HG03457 (cell line): ENCODE data around the gene RHBDL1.

Experiments used
- ATAC-seq: cut with Tn5 transposase; IDR thresholded peaks from one replicate; pipeline ENCODE4 v1.9.1; 2021; ENCODE audit warnings: moderate number of reproducible peaks; ENCODE audit not compliant: unreplicated experiment

RHBDL1 gene

GRCh38 chr16:652454-653305, 22.8 kb upstream of the RHBDL1 start:
- ATAC-seq, result no peak

- ATAC-seq, result no peak
Observed at GRCh38 chr16:654034-654433, 21.4 kb upstream of the RHBDL1 start.

GRCh38 chr16:657487-657886, 18.0 kb upstream of the RHBDL1 start:
- no peak for ATAC-seq

GRCh38 chr16:658679-659571, 16.5 kb upstream of the RHBDL1 start:
- ATAC-seq, result no peak

- no peak for ATAC-seq
Observed at GRCh38 chr16:659618-660017, 15.9 kb upstream of the RHBDL1 start.

GRCh38 chr16:660132-660458, 15.4 kb upstream of the RHBDL1 start:
- no peak for ATAC-seq

GRCh38 chr16:660459-661183, 14.8 kb upstream of the RHBDL1 start:
- ATAC-seq, result no peak

- ATAC-seq, result no peak
Observed at GRCh38 chr16:661184-661821, 14.2 kb upstream of the RHBDL1 start.

GRCh38 chr16:662095-662494, 13.4 kb upstream of the RHBDL1 start:
- ATAC-seq, result no peak

GRCh38 chr16:662597-662996, 12.9 kb upstream of the RHBDL1 start:
- no peak for ATAC-seq

GRCh38 chr16:666572-666971, 8.9 kb upstream of the RHBDL1 start:
- ATAC-seq, result no peak

- no peak for ATAC-seq
Observed at GRCh38 chr16:667113-667779, 8.2 kb upstream of the RHBDL1 start.

- peak; percentile 66 for ATAC-seq
Observed at GRCh38 chr16:667780-668518, 7.5 kb upstream of the RHBDL1 start, which contains the start of gene RHOT2. Gene RHOT2, plus strand, starts transcription at chr16:668132. Its CDS starts 68 bp downstream, at chr16:668200.

GRCh38 chr16:668519-669171, 6.8 kb upstream of the RHBDL1 start:
- no peak for ATAC-seq

- no peak for ATAC-seq
Observed at GRCh38 chr16:669666-670065, 5.8 kb upstream of the RHBDL1 start.

GRCh38 chr16:670485-671352, 4.8 kb upstream of the RHBDL1 start:
- no peak for ATAC-seq

- ATAC-seq, result no peak
Observed at GRCh38 chr16:671353-672131, 3.9 kb upstream of the RHBDL1 start.
